Measurements from ENCODE around the gene CNNM3. TPM values are rescaled to one million over a fixed set of nuclear protein-coding genes. Genes with fewer than 3 reads are reported as not detected.

Gene CNNM3
- total RNA-seq, 1 experiment from 2014 or later, result 34.0 TPM

- no peaks in the 10 kb centered on the region for H3K36me3 ChIP-seq (ENCODE audit: control insufficient read depth, insufficient read depth, low read length)
- intact Hi-C loops (cut with micrococcal nuclease; ENCODE audit: unreplicated experiment) (no loop called here), in situ Hi-C loops (cut with HindIII; ENCODE audit: low pct_unique_long_range_greater_than_20kb, low sequenced_read_pairs) (no loop called here)
- CTCF ChIA-PET, result no interaction called here
- no peaks in the 10 kb centered on the region for H3K27me3 ChIP-seq (ENCODE audit: control insufficient read depth, insufficient read depth, low read length)
- H3K4me3 ChIP-seq (ENCODE audit: low read depth in 2 of 2, low read length in 2 of 2), result no peak overlapping the region
- no TSS peak for BruUV-seq (replicated peaks)
- H3K27ac ChIP-seq (ENCODE audit: low read length), result no peak overlapping the region
- DNase-seq (ENCODE audit: low read depth, low spot score) (no peak), ATAC-seq (no peak)
- TF ChIP-seq CTCF (IDR thresholded peaks at IDR 0.05) (no peak), TCF7L2 (IDR thresholded peaks at IDR 0.05; ENCODE audit: low read depth, low read length) (no peak), SIN3A (IDR thresholded peaks at IDR 0.05; ENCODE audit: borderline replicate concordance, insufficient read depth, low read depth, low read length) (no peak), POLR2AphosphoS5 (IDR thresholded peaks at IDR 0.05; ENCODE audit: low read depth, low read length) (no peak), REST (IDR thresholded peaks at IDR 0.05; ENCODE audit: insufficient read depth in 1 of 2, low read depth in 2 of 2, low read length in 1 of 2) (no peak)
- no peaks in the 10 kb centered on the region for H3K9me3 ChIP-seq (ENCODE audit: control insufficient read depth, insufficient read depth, low read depth, low read length)
- no peaks in the 10 kb centered on the region for H3K4me1 ChIP-seq (ENCODE audit: control insufficient read depth, insufficient read depth, low read length)
- POLR2A ChIA-PET, result no interaction called here
These were observed 6.7 kb upstream of the CNNM3 start for GRCh38 chr2:96809216-96809882.

- no peaks in the 10 kb centered on the region for H3K4me1 ChIP-seq (ENCODE audit: control insufficient read depth, insufficient read depth, low read length)
- ATAC-seq (no peak), DNase-seq (ENCODE audit: low read depth, low spot score) (no peak)
- BruUV-seq (replicated peaks), result TSS peak; percentile 71
- H3K27me3 ChIP-seq (ENCODE audit: control insufficient read depth, insufficient read depth, low read length), result no peaks in the 10 kb centered on the region
- H3K36me3 ChIP-seq (ENCODE audit: control insufficient read depth, insufficient read depth, low read length), result no peaks in the 10 kb centered on the region
- ChIA-PET CTCF (no interaction called here), POLR2A (no interaction called here)
- no peaks in the 10 kb centered on the region for H3K9me3 ChIP-seq (ENCODE audit: control insufficient read depth, insufficient read depth, low read depth, low read length)
- no peak overlapping the region for H3K4me3 ChIP-seq (ENCODE audit: low read depth in 2 of 2, low read length in 2 of 2)
- TF ChIP-seq SIN3A (IDR thresholded peaks at IDR 0.05; ENCODE audit: borderline replicate concordance, insufficient read depth, low read depth, low read length), result no peak
- no peak for TF ChIP-seq TCF7L2 (IDR thresholded peaks at IDR 0.05; ENCODE audit: low read depth, low read length)
- TF ChIP-seq POLR2AphosphoS5 (IDR thresholded peaks at IDR 0.05; ENCODE audit: low read depth, low read length), result no peak
- no peak for TF ChIP-seq CTCF (IDR thresholded peaks at IDR 0.05)
- TF ChIP-seq REST (IDR thresholded peaks at IDR 0.05; ENCODE audit: insufficient read depth in 1 of 2, low read depth in 2 of 2, low read length in 1 of 2), result no peak
- in situ Hi-C loops (cut with HindIII; ENCODE audit: low pct_unique_long_range_greater_than_20kb, low sequenced_read_pairs) (no loop called here), intact Hi-C loops (cut with micrococcal nuclease; ENCODE audit: unreplicated experiment) (no loop called here)
- no peak overlapping the region for H3K27ac ChIP-seq (ENCODE audit: low read length)
These were observed 5.9 kb upstream of the CNNM3 start for GRCh38 chr2:96809951-96810782.
